H1 (cell line): ENCODE data around the gene FNDC7. TPM values are rescaled to one million over a fixed set of nuclear protein-coding genes. Genes with fewer than 3 reads are reported as not detected.

ENCODE experiments used
- CTCF ChIA-PET: fragments of 300-600 bp; sonication (Branson Sonifier 250); formaldehyde crosslinking; loops from one replicate; lab custom pipeline; 2021; ENCODE audit not compliant: partially characterized antibody; lab: Charles Lee
- POLR2A ChIA-PET: fragments of 300-600 bp; sonication (Branson Sonifier 250); formaldehyde crosslinking; loops from one replicate; lab custom pipeline; 2021; ENCODE audit warnings: inconsistent platforms; ENCODE audit not compliant: partially characterized antibody; lab: Charles Lee
- DNase-seq, 2 experiments: peaks; one replicate each; pipeline versions ENCODE4 v3.0.0 to v3.0.0-alpha.2; 2010 to 2022; ENCODE audit warnings: low spot score in 2 of 2, low read depth in 1 of 2, mixed read lengths in 1 of 2
- FAIRE-seq: peaks from 2 replicates; lab custom pipeline; 2011; peaks lifted over from hg19 to GRCh38; lab: Jason Lieb, UNC
- H2AFZ ChIP-seq: 2 replicates; pipeline ENCODE4 v1.8.1; 2012; ENCODE audit warnings: low read length, inconsistent platforms
- H2AK5ac ChIP-seq: 2 replicates; pipeline ENCODE4 v1.6.1; 2013; ENCODE audit warnings: low read depth, low read length
- H2BK120ac ChIP-seq: replicated peaks from 2 replicates; pipeline ENCODE3; 2013; ENCODE audit warnings: low read depth, low read length, inconsistent platforms
- H2BK12ac ChIP-seq: 2 replicates; pipeline ENCODE4 v1.6.1; 2013; ENCODE audit warnings: low read depth, low read length
- H2BK15ac ChIP-seq: 2 replicates; pipeline ENCODE4 v1.6.1; 2013; ENCODE audit warnings: low read length
- H2BK20ac ChIP-seq: 2 replicates; pipeline ENCODE4 v1.6.1; 2013; ENCODE audit warnings: low read length
- H2BK5ac ChIP-seq: 2 replicates; pipeline ENCODE4 v1.6.1; 2013; ENCODE audit warnings: low read depth, low read length
- H3K14ac ChIP-seq: 2 replicates; pipeline ENCODE4 v1.6.1; 2013; ENCODE audit warnings: inconsistent platforms; ENCODE audit not compliant: insufficient read length
- H3K18ac ChIP-seq: 2 replicates; pipeline ENCODE4 v1.6.1; 2013; ENCODE audit warnings: low read length; ENCODE audit errors: extremely low read depth
- H3K23ac ChIP-seq: 2 replicates; pipeline ENCODE4 v1.6.1; 2013; ENCODE audit warnings: inconsistent platforms; ENCODE audit not compliant: insufficient read length
- H3K23me2 ChIP-seq: 2 replicates; pipeline ENCODE4 v1.6.1; 2013; ENCODE audit warnings: low read depth, low read length
- H3K27ac ChIP-seq: 2 replicates; pipeline ENCODE4 v1.6.1; 2011; ENCODE audit warnings: low read depth, low read length, inconsistent platforms
- H3K27me3 ChIP-seq, 4 experiments: replicated peaks in 1 of 4; 1 replicate in 1 of 4; 2 replicates in 3 of 4; pipeline versions ENCODE4 v1.6.1 to v1.8.1; 2011 to 2013; ENCODE audit warnings: low read length in 3 of 4, mild to moderate bottlenecking in 3 of 4, inconsistent platforms in 2 of 4, mixed read lengths in 2 of 4, moderate library complexity in 1 of 4; ENCODE audit not compliant: control insufficient read depth in 3 of 4, insufficient read depth in 3 of 4; ENCODE audit errors: extremely low read depth in 1 of 4
- H3K36me3 ChIP-seq, 4 experiments: 2 replicates each; pipeline versions ENCODE4 v1.6.1 to v1.8.1; 2011 to 2013; ENCODE audit warnings: mild to moderate bottlenecking in 4 of 4, low read length in 3 of 4, moderate library complexity in 2 of 4, control low read depth in 1 of 4, inconsistent platforms in 1 of 4; ENCODE audit not compliant: insufficient read depth in 4 of 4, control insufficient read depth in 2 of 4
- H3K4ac ChIP-seq: replicated peaks from 2 replicates; pipeline ENCODE3; 2013; ENCODE audit warnings: low read length, low read depth, mixed read lengths, inconsistent platforms; ENCODE audit not compliant: insufficient read length
- H3K4me1 ChIP-seq, 4 experiments: replicated peaks in 1 of 4; 1 replicate in 1 of 4; 2 replicates in 3 of 4; pipeline versions ENCODE4 v1.6.1 to v1.8.1; 2011 to 2013; ENCODE audit warnings: low read length in 3 of 4, inconsistent platforms in 2 of 4, mixed read lengths in 1 of 4; ENCODE audit not compliant: insufficient read depth in 4 of 4, control insufficient read depth in 3 of 4
- H3K4me2 ChIP-seq, 2 experiments: 2 replicates each; pipeline versions ENCODE4 v1.6.1 to v1.8.1; 2011 to 2013; ENCODE audit warnings: low read depth in 2 of 2, low read length in 2 of 2, control low read depth in 1 of 2, inconsistent platforms in 1 of 2, mild to moderate bottlenecking in 1 of 2; ENCODE audit not compliant: insufficient read depth in 1 of 2
- H3K4me3 ChIP-seq, 4 experiments: fragments of 200-600, 300-600 bp in 1 of 4; sonication (generic), shearing (Covaris generic), sonication (Bioruptor Twin) in 1 of 4; 2 replicates each; pipeline versions ENCODE4 v1.5.1 to v1.8.1; 2011 to 2016; ENCODE audit warnings: low read length in 4 of 4, low read depth in 3 of 4, control low read depth in 2 of 4, inconsistent platforms in 2 of 4, mild to moderate bottlenecking in 2 of 4, mixed read lengths in 1 of 4, moderate library complexity in 1 of 4; ENCODE audit not compliant: insufficient read depth in 2 of 4; ENCODE audit errors: extremely low read depth in 1 of 4
- H3K56ac ChIP-seq: replicated peaks from 2 replicates; pipeline ENCODE3; 2013; ENCODE audit warnings: low read depth, mild to moderate bottlenecking, mixed read lengths, low read length, inconsistent platforms; ENCODE audit not compliant: insufficient read length
- H3K79me1 ChIP-seq: 2 replicates; pipeline ENCODE4 v1.6.1; 2013; ENCODE audit warnings: low read depth, low read length, control low read depth
- H3K79me2 ChIP-seq, 2 experiments: 2 replicates each; pipeline versions ENCODE4 v1.6.1 to v1.8.1; 2012 to 2013; ENCODE audit warnings: low read length in 2 of 2, mild to moderate bottlenecking in 2 of 2, inconsistent platforms in 1 of 2; ENCODE audit not compliant: insufficient read depth in 2 of 2, control insufficient read depth in 1 of 2
- H3K9ac ChIP-seq, 4 experiments: replicated peaks in 1 of 4; 1 replicate in 1 of 4; 2 replicates in 3 of 4; pipeline versions ENCODE4 v1.6.1 to v1.8.1; 2011 to 2013; ENCODE audit warnings: low read depth in 3 of 4, low read length in 3 of 4, control low read depth in 2 of 4, mild to moderate bottlenecking in 2 of 4, moderate library complexity in 2 of 4, inconsistent platforms in 1 of 4; ENCODE audit errors: extremely low read depth in 1 of 4
- H3K9me3 ChIP-seq, 2 experiments: 2 replicates each; pipeline versions ENCODE4 v1.6.1 to v1.8.1; 2012 to 2013; ENCODE audit warnings: mild to moderate bottlenecking in 2 of 2, moderate library complexity in 2 of 2, control low read depth in 1 of 2, inconsistent platforms in 1 of 2, low read depth in 1 of 2, low read length in 1 of 2, mixed read lengths in 1 of 2; ENCODE audit not compliant: insufficient read depth in 2 of 2
- H4K20me1 ChIP-seq, 2 experiments: replicated peaks in 1 of 2; 2 replicates each; pipeline versions ENCODE3 to v1.8.1; 2011 to 2013; ENCODE audit warnings: inconsistent platforms in 2 of 2, low read length in 2 of 2, mild to moderate bottlenecking in 1 of 2; ENCODE audit not compliant: insufficient read depth in 2 of 2, control insufficient read depth in 1 of 2
- H4K5ac ChIP-seq: 2 replicates; pipeline ENCODE4 v1.6.1; 2013; ENCODE audit warnings: low read length, low read depth, mixed read lengths, inconsistent platforms; ENCODE audit not compliant: insufficient read length
- H4K8ac ChIP-seq: 2 replicates; pipeline ENCODE4 v1.8.0; 2013; ENCODE audit warnings: mild to moderate bottlenecking, moderate library complexity, low read length, inconsistent platforms; ENCODE audit not compliant: insufficient read depth; ENCODE audit errors: extremely low read depth
- H4K91ac ChIP-seq: replicated peaks from 2 replicates; pipeline ENCODE3; 2013; ENCODE audit warnings: low read length, mixed read lengths, inconsistent platforms; ENCODE audit not compliant: insufficient read length
- BCL11A ChIP-seq, 2 experiments: IDR thresholded peaks; one replicate each; pipeline ENCODE4 v1.6.1; 2011; ENCODE audit warnings: low read depth in 2 of 2, low read length in 2 of 2, mild to moderate bottlenecking in 2 of 2
- CEBPB ChIP-seq: IDR thresholded peaks from 2 replicates; pipeline ENCODE4 v1.6.1; 2012; ENCODE audit warnings: low read depth, low read length
- CTBP2 ChIP-seq: IDR thresholded peaks from 2 replicates; pipeline ENCODE4 v1.7.0; 2011; ENCODE audit warnings: borderline replicate concordance, mild to moderate bottlenecking, moderate library complexity, mixed read lengths, low read length; ENCODE audit not compliant: insufficient read depth, insufficient read length
- EP300 ChIP-seq, 2 experiments: IDR thresholded peaks; 1 replicate in 1 of 2; 2 replicates in 1 of 2; pipeline ENCODE4 v1.6.1; 2011 to 2012; ENCODE audit warnings: low read depth in 2 of 2, low read length in 2 of 2, mild to moderate bottlenecking in 2 of 2, borderline replicate concordance in 1 of 2, inconsistent platforms in 1 of 2, moderate library complexity in 1 of 2
- EZH2 ChIP-seq: fragments of 200-600 bp; sonication (generic); IDR thresholded peaks from 2 replicates; pipeline ENCODE4 v1.7.1; 2012; ENCODE audit warnings: low read depth, mild to moderate bottlenecking, moderate library complexity, low read length, inconsistent platforms; ENCODE audit not compliant: severe bottlenecking
- GABPA ChIP-seq: IDR thresholded peaks from 2 replicates; pipeline ENCODE4 v1.6.1; 2011; ENCODE audit warnings: mild to moderate bottlenecking, low read length, moderate library complexity, borderline replicate concordance; ENCODE audit not compliant: insufficient read depth
- GTF2F1 ChIP-seq: IDR thresholded peaks from 2 replicates; pipeline ENCODE4 v1.6.1; 2012; ENCODE audit warnings: low read depth, low read length, improper control_type of control experiment, borderline replicate concordance
- NRF1 ChIP-seq: IDR thresholded peaks from 2 replicates; pipeline ENCODE4 v1.6.1; 2011; ENCODE audit warnings: mild to moderate bottlenecking, low read depth, low read length, improper control_type of control experiment
- RXRA ChIP-seq: IDR thresholded peaks from 2 replicates; pipeline ENCODE4 v1.6.1; 2011; ENCODE audit warnings: low read depth, mild to moderate bottlenecking, low read length, moderate library complexity; ENCODE audit not compliant: insufficient read depth
- SP2 ChIP-seq: IDR thresholded peaks from 2 replicates; pipeline ENCODE4 v1.6.1; 2012; ENCODE audit warnings: mild to moderate bottlenecking, low read length, inconsistent platforms
- WGBS, 2 experiments: shearing (Covaris generic) in 1 of 2; methylation state at CpG; one replicate each; pipeline versions ENCODE4 v1.1.6 to v1.1.7; 2013 to 2015; ENCODE audit warnings: low lambda C conversion rate in 2 of 2, mixed read lengths in 2 of 2, inconsistent platforms in 1 of 2, low coverage in 1 of 2, missing lambda C conversion rate in 1 of 2; ENCODE audit not compliant: insufficient replicate concordance in 2 of 2, insufficient coverage in 1 of 2, insufficient read length in 1 of 2; ENCODE audit errors: extremely low coverage in 1 of 2, missing lambda C conversion rate in 1 of 2; 5-methylcytosine and 5-hydroxymethylcytosine counted together
- polyA plus RNA-seq, 7 experiments: library from polyadenylated mRNA; depleted of rRNA in 3 of 7; stranded (reverse) in 5 of 7; unstranded in 2 of 7; fragments of >200 nt in 5 of 7; fragments of 200-250 nt in 2 of 7; gene quantifications; 1 replicate in 5 of 7; 2 replicates in 1 of 7; 4 replicates in 1 of 7; pipeline versions ENCODE4 v1.2.1 to v1.2.3, GENCODE V29; 2011 to 2013; ENCODE audit warnings: missing spikeins in 2 of 7, mixed read lengths in 2 of 7
- total RNA-seq: library from RNA; stranded (reverse); fragmentation: NEBNext Ultra II Directional; extraction: Animal tissue kit (Norgen Biotek cat#: 25700); gene quantifications from 2 replicates; pipeline ENCODE4 v1.2.1, GENCODE V29; 2021
- TF ChIP-seq, protein P1 (sequence below): IDR thresholded peaks from 2 replicates; pipeline ENCODE4 v1.6.1; 2011; ENCODE audit warnings: low read depth, mild to moderate bottlenecking, low read length; ENCODE audit not compliant: insufficient read depth
- TF ChIP-seq, protein P2 (sequence below): IDR thresholded peaks from 2 replicates; pipeline ENCODE4 v1.6.1; 2012; ENCODE audit warnings: inconsistent platforms

FNDC7 gene
- total and polyA plus RNA-seq, 2 of the 8 experiments (the other 6 are each of a cell fraction or from before 2014, with no cell fraction given), result 0.13 to 0.20 TPM

DNA sequence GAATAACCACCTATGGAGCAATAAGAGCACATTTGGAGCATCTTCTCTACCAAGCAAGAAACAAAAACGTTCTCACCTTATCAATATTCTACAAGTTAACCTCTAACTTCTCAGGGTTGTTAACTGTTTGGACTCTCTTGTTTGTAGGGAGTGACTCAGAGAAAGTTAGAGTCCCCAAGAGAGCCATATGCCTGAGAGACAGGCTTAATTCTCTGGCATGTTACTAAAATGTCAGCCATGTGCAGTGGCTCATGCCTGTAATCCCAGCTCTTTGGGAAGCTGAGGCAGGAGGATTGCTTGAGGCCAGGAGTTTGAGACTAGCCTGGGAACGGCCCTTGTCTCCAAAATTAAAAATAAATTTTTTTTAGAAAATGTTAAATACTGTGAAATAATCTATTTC, 47.6 kb upstream of the FNDC7 start:
- no peaks in the 10 kb centered on the region for H3K79me2 ChIP-seq
- no peak overlapping the region for H4K5ac ChIP-seq
- CTCF ChIA-PET, result no interaction called here
- no peak overlapping the region for H4K8ac ChIP-seq
- no peak overlapping the region for H2BK12ac ChIP-seq
- no peaks in the 10 kb centered on the region for H4K20me1 ChIP-seq
- no peak overlapping the region for H3K56ac ChIP-seq
- no peak overlapping the region for H4K91ac ChIP-seq
- H2BK20ac ChIP-seq, result no peak overlapping the region
- H3K36me3 ChIP-seq, result no peaks in the 10 kb centered on the region
- no peak overlapping the region for H3K14ac ChIP-seq
- WGBS, 2 experiments, result 84% methylated on average over 2 of the region's 2 CpGs; no CpG with 5 or more reads in 1 of the 2 experiments
- H2BK15ac ChIP-seq, result no peak overlapping the region
- no peak overlapping the region for H2BK5ac ChIP-seq
- H3K27ac ChIP-seq, result no peak overlapping the region
- no peak overlapping the region for H3K4me3 ChIP-seq
- H3K9ac ChIP-seq, result no peak overlapping the region
- no peaks in the 10 kb centered on the region for H3K79me1 ChIP-seq
- no peak overlapping the region for H3K4ac ChIP-seq
- no peak overlapping the region for H2BK120ac ChIP-seq
- H3K27me3 ChIP-seq, result peaks cover 0 to 12% (median 7%) of the 10 kb centered on the region in 4 experiments; a peak in 4 of 7 replicates
- H2AK5ac ChIP-seq, result no peak overlapping the region
- DNase-seq, result no peak
- FAIRE-seq, result no peak
- H3K23me2 ChIP-seq, result peaks cover 4% of the 10 kb centered on the region; the same call in 1 of the 2 replicates
- peaks cover 0 to 5% of the 10 kb centered on the region in 2 experiments; a peak in 1 of 4 replicates for H3K9me3 ChIP-seq
- H3K4me1 ChIP-seq, result peaks cover 0 to 4% (median 0%) of the 10 kb centered on the region in 4 experiments; a peak in 1 of 7 replicates
- POLR2A ChIA-PET, result interaction anchor here (1.2 kb wide), 1 partner anchor 18 kb away, joined by 3 read pairs; no protein-coding TSS in a partner anchor
- no peak overlapping the region for H3K23ac ChIP-seq
- H3K4me2 ChIP-seq, result no peak overlapping the region
- no peak overlapping the region for H3K18ac ChIP-seq
- no peak overlapping the region for H2AFZ ChIP-seq
- TF ChIP-seq CEBPB (no peak), NRF1 (no peak), GTF2F1 (no peak), GABPA (no peak), EZH2 (no peak), SP2 (no peak), EP300 (IDR thresholded peaks at IDR 0.05; ENCODE audit: borderline replicate concordance in 1 of 2, low read depth in 2 of 2, low read length in 2 of 2) (no peak), BCL11A (IDR thresholded peaks at IDR 0.05; ENCODE audit: low read depth in 2 of 2, low read length in 2 of 2) (no peak), RXRA (no peak), CTBP2 (no peak)
- TF ChIP-seq, protein P1, sequence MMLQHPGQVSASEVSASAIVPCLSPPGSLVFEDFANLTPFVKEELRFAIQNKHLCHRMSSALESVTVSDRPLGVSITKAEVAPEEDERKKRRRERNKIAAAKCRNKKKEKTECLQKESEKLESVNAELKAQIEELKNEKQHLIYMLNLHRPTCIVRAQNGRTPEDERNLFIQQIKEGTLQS, result no peak
- TF ChIP-seq, protein P2, sequence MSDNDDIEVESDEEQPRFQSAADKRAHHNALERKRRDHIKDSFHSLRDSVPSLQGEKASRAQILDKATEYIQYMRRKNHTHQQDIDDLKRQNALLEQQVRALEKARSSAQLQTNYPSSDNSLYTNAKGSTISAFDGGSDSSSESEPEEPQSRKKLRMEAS, result no peak
